Measurements from ENCODE around the gene RDH11. TPM values are rescaled to one million over a fixed set of nuclear protein-coding genes. Genes with fewer than 3 reads are reported as not detected.
"Not testable (repeated sequence)": the region's sequence is repeated elsewhere in the genome, so short reads cannot be mapped to it uniquely, and the experiment has no call there.

The RDH11 gene
- total and polyA plus RNA-seq, 9 donors: 40.6 to 51.5 (median 44.3) TPM

- not testable (repeated sequence) for H3K27me3 ChIP-seq (ENCODE audit: control insufficient read depth, insufficient read depth, low read length); H3K4me3 ChIP-seq (ENCODE audit: low read length); H3K27ac ChIP-seq (ENCODE audit: low read length); H3K4me1 ChIP-seq (ENCODE audit: control insufficient read depth, insufficient read depth, low read length); DNase-seq; H3K9me3 ChIP-seq (replicated peaks; ENCODE audit: control insufficient read depth, low read depth, low read length); H3K36me3 ChIP-seq (ENCODE audit: control insufficient read depth, insufficient read depth, low read length)
- 100% methylated on average over 1 of the region's 1 CpG for WGBS (ENCODE audit: insufficient coverage)
Observed at GRCh38 chr14:67709796-67710195, 14.2 kb upstream of the RDH11 start.

- H3K27me3 ChIP-seq (ENCODE audit: control insufficient read depth, insufficient read depth, low read length); H3K4me1 ChIP-seq (ENCODE audit: control insufficient read depth, insufficient read depth, low read length); H3K4me3 ChIP-seq (ENCODE audit: low read length); H3K9me3 ChIP-seq (replicated peaks; ENCODE audit: control insufficient read depth, low read depth, low read length); H3K27ac ChIP-seq (ENCODE audit: low read length); DNase-seq; H3K36me3 ChIP-seq (ENCODE audit: control insufficient read depth, insufficient read depth, low read length): not testable (repeated sequence)
Observed at GRCh38 chr14:67709346-67709745, 13.8 kb upstream of the RDH11 start.

- Histone ChIP-seq H3K27me3 (ENCODE audit: control insufficient read depth, insufficient read depth, low read length) (peaks cover 3% of the 10 kb centered on the region), H3K27ac (ENCODE audit: low read length) (no peak overlapping the region), H3K36me3 (ENCODE audit: control insufficient read depth, insufficient read depth, low read length) (no peaks in the 10 kb centered on the region), H3K4me3 (ENCODE audit: low read length) (no peak overlapping the region), H3K9me3 (replicated peaks; ENCODE audit: control insufficient read depth, low read depth, low read length) (peaks cover 3% of the 10 kb centered on the region), H3K4me1 (ENCODE audit: control insufficient read depth, insufficient read depth, low read length) (no peaks in the 10 kb centered on the region)
- no peak for DNase-seq
- WGBS (ENCODE audit: insufficient coverage): 76% methylated on average over 3 of the region's 3 CpGs
Observed at GRCh38 chr14:67705211-67705610, 9.6 kb upstream of the RDH11 start.

GRCh38 chr14:67704484-67705089, 9.0 kb upstream of the RDH11 start:
- H3K27ac ChIP-seq (ENCODE audit: low read length): no peak overlapping the region
- H3K4me1 ChIP-seq (ENCODE audit: control insufficient read depth, insufficient read depth, low read length): no peaks in the 10 kb centered on the region
- peak; percentile 63 for DNase-seq
- peaks cover 3% of the 10 kb centered on the region for H3K27me3 ChIP-seq (ENCODE audit: control insufficient read depth, insufficient read depth, low read length)
- H3K4me3 ChIP-seq (ENCODE audit: low read length): no peak overlapping the region
- H3K9me3 ChIP-seq (replicated peaks; ENCODE audit: control insufficient read depth, low read depth, low read length): peaks cover under 1% of the 10 kb centered on the region
- 0% methylated on average over 2 of the region's 3 CpGs for WGBS (ENCODE audit: insufficient coverage)
- no peaks in the 10 kb centered on the region for H3K36me3 ChIP-seq (ENCODE audit: control insufficient read depth, insufficient read depth, low read length)

GRCh38 chr14:67703997-67704396, 8.4 kb upstream of the RDH11 start:
- Histone ChIP-seq H3K9me3 (replicated peaks; ENCODE audit: control insufficient read depth, low read depth, low read length) (no peaks in the 10 kb centered on the region), H3K4me1 (ENCODE audit: control insufficient read depth, insufficient read depth, low read length) (no peaks in the 10 kb centered on the region), H3K27ac (ENCODE audit: low read length) (no peak overlapping the region), H3K36me3 (ENCODE audit: control insufficient read depth, insufficient read depth, low read length) (no peaks in the 10 kb centered on the region), H3K4me3 (ENCODE audit: low read length) (no peak overlapping the region), H3K27me3 (ENCODE audit: control insufficient read depth, insufficient read depth, low read length) (peaks cover 3% of the 10 kb centered on the region)
- no CpG with 5 or more reads among the region's 3 CpGs for WGBS (ENCODE audit: insufficient coverage)
- DNase-seq: no peak

GRCh38 chr14:67701492-67701891, 5.9 kb upstream of the RDH11 start, which contains the start of gene RDH12:
TSS of gene RDH12 (plus strand) at chr14:67701886. CDS start at chr14:67722643, 20,757 bp downstream.
- H3K36me3 ChIP-seq (ENCODE audit: control insufficient read depth, insufficient read depth, low read length); H3K4me1 ChIP-seq (ENCODE audit: control insufficient read depth, insufficient read depth, low read length); H3K4me3 ChIP-seq (ENCODE audit: low read length); DNase-seq; H3K27ac ChIP-seq (ENCODE audit: low read length); H3K9me3 ChIP-seq (replicated peaks; ENCODE audit: control insufficient read depth, low read depth, low read length); H3K27me3 ChIP-seq (ENCODE audit: control insufficient read depth, insufficient read depth, low read length): not testable (repeated sequence)
- 92% methylated on average over 2 of the region's 8 CpGs for WGBS (ENCODE audit: insufficient coverage)

- Histone ChIP-seq H3K4me3 (ENCODE audit: low read length) (no peak overlapping the region), H3K36me3 (ENCODE audit: control insufficient read depth, insufficient read depth, low read length) (no peaks in the 10 kb centered on the region), H3K27me3 (ENCODE audit: control insufficient read depth, insufficient read depth, low read length) (no peaks in the 10 kb centered on the region), H3K27ac (ENCODE audit: low read length) (no peak overlapping the region), H3K4me1 (ENCODE audit: control insufficient read depth, insufficient read depth, low read length) (peaks cover 8% of the 10 kb centered on the region), H3K9me3 (replicated peaks; ENCODE audit: control insufficient read depth, low read depth, low read length) (no peaks in the 10 kb centered on the region)
- no CpG with 5 or more reads among the region's 1 CpG for WGBS (ENCODE audit: insufficient coverage)
- DNase-seq: no peak
Observed at GRCh38 chr14:67698179-67698578, 2.6 kb upstream of the RDH11 start.

GRCh38 chr14:67697006-67697405, 1.4 kb upstream of the RDH11 start:
- H3K4me1 ChIP-seq (ENCODE audit: control insufficient read depth, insufficient read depth, low read length): peaks cover 8% of the 10 kb centered on the region
- no peak overlapping the region for H3K27ac ChIP-seq (ENCODE audit: low read length)
- H3K27me3 ChIP-seq (ENCODE audit: control insufficient read depth, insufficient read depth, low read length): no peaks in the 10 kb centered on the region
- H3K9me3 ChIP-seq (replicated peaks; ENCODE audit: control insufficient read depth, low read depth, low read length): no peaks in the 10 kb centered on the region
- no peak for DNase-seq
- peaks cover 6% of the 10 kb centered on the region for H3K36me3 ChIP-seq (ENCODE audit: control insufficient read depth, insufficient read depth, low read length)
- WGBS (ENCODE audit: insufficient coverage): 59% methylated on average over 1 of the region's 4 CpGs
- no peak overlapping the region for H3K4me3 ChIP-seq (ENCODE audit: low read length)

GRCh38 chr14:67694791-67695393, 672 bp downstream of the RDH11 start:
- peak overlapping the region; percentile 80 for H3K4me3 ChIP-seq (ENCODE audit: low read length)
- H3K9me3 ChIP-seq (replicated peaks; ENCODE audit: control insufficient read depth, low read depth, low read length): no peaks in the 10 kb centered on the region
- peaks cover 8% of the 10 kb centered on the region for H3K4me1 ChIP-seq (ENCODE audit: control insufficient read depth, insufficient read depth, low read length)
- H3K36me3 ChIP-seq (ENCODE audit: control insufficient read depth, insufficient read depth, low read length): peaks cover 25% of the 10 kb centered on the region
- H3K27me3 ChIP-seq (ENCODE audit: control insufficient read depth, insufficient read depth, low read length): no peaks in the 10 kb centered on the region
- peak overlapping the region; percentile 96 for H3K27ac ChIP-seq (ENCODE audit: low read length)
- under 1% methylated on average over 17 of the region's 21 CpGs for WGBS (ENCODE audit: insufficient coverage)
- peak; percentile 92 for DNase-seq

- Histone ChIP-seq H3K4me3 (ENCODE audit: low read length) (no peak overlapping the region), H3K27ac (ENCODE audit: low read length) (no peak overlapping the region), H3K9me3 (replicated peaks; ENCODE audit: control insufficient read depth, low read depth, low read length) (no peaks in the 10 kb centered on the region), H3K4me1 (ENCODE audit: control insufficient read depth, insufficient read depth, low read length) (peaks cover 8% of the 10 kb centered on the region), H3K27me3 (ENCODE audit: control insufficient read depth, insufficient read depth, low read length) (no peaks in the 10 kb centered on the region), H3K36me3 (ENCODE audit: control insufficient read depth, insufficient read depth, low read length) (peaks cover 67% of the 10 kb centered on the region)
- DNase-seq: no peak
- 88% methylated on average over 3 of the region's 4 CpGs for WGBS (ENCODE audit: insufficient coverage)
Observed at GRCh38 chr14:67690011-67690410, 5.6 kb downstream of the RDH11 start.

- Histone ChIP-seq H3K4me1 (ENCODE audit: control insufficient read depth, insufficient read depth, low read length) (no peaks in the 10 kb centered on the region), H3K36me3 (ENCODE audit: control insufficient read depth, insufficient read depth, low read length) (peaks cover 55% of the 10 kb centered on the region), H3K27ac (ENCODE audit: low read length) (no peak overlapping the region), H3K9me3 (replicated peaks; ENCODE audit: control insufficient read depth, low read depth, low read length) (no peaks in the 10 kb centered on the region), H3K27me3 (ENCODE audit: control insufficient read depth, insufficient read depth, low read length) (no peaks in the 10 kb centered on the region), H3K4me3 (ENCODE audit: low read length) (no peak overlapping the region)
- no peak for DNase-seq
Observed at GRCh38 chr14:67683842-67684241, 11.7 kb downstream of the RDH11 start.

Data from muscle of leg (tissue), 11 donors.